Ishikawa (cell line): Measurements from ENCODE around the gene PIWIL4.

Experiments used
- CEBPB ChIP-seq: IDR thresholded peaks from 2 replicates; pipeline ENCODE4 v1.6.1; 2012
- CREB1 ChIP-seq: IDR thresholded peaks from 2 replicates; pipeline ENCODE4 v1.6.1; 2012; ENCODE audit warnings: low read depth
- EGR1 ChIP-seq: IDR thresholded peaks from 2 replicates; pipeline ENCODE4 v1.6.1; 2012
- EP300 ChIP-seq: IDR thresholded peaks from 2 replicates; pipeline ENCODE4 v1.6.1; 2012; ENCODE audit warnings: borderline replicate concordance
- FOXM1 ChIP-seq: IDR thresholded peaks from 2 replicates; pipeline ENCODE4 v1.6.1; 2012; ENCODE audit warnings: low read depth, borderline replicate concordance
- NFIC ChIP-seq: IDR thresholded peaks from 2 replicates; pipeline ENCODE4 v1.6.1; 2012
- RAD21 ChIP-seq: IDR thresholded peaks from 2 replicates; pipeline ENCODE4 v1.6.1; 2012; ENCODE audit warnings: low read depth
- TAF1 ChIP-seq: IDR thresholded peaks from 2 replicates; pipeline ENCODE4 v1.6.1; 2012; ENCODE audit warnings: low read depth, mild to moderate bottlenecking
- TCF12 ChIP-seq: IDR thresholded peaks from 2 replicates; pipeline ENCODE4 v1.6.1; 2012; ENCODE audit warnings: low read depth
- TEAD4 ChIP-seq: IDR thresholded peaks from 2 replicates; pipeline ENCODE4 v1.6.1; 2012
- YY1 ChIP-seq: IDR thresholded peaks from 2 replicates; pipeline ENCODE4 v1.6.1; 2012; ENCODE audit warnings: low read depth
- ZBTB7A ChIP-seq: IDR thresholded peaks from 2 replicates; pipeline ENCODE4 v1.6.1; 2012; ENCODE audit warnings: low read depth
- TF ChIP-seq, protein P1 (sequence below): IDR thresholded peaks from 2 replicates; pipeline ENCODE4 v1.6.1; 2012
- TF ChIP-seq, protein P2 (sequence below): IDR thresholded peaks from 2 replicates; pipeline ENCODE4 v1.6.1; 2012
- TF ChIP-seq, protein P3 (sequence below): IDR thresholded peaks from 2 replicates; pipeline ENCODE4 v1.6.1; 2012; ENCODE audit warnings: low read depth, mild to moderate bottlenecking

Gene PIWIL4

DNA sequence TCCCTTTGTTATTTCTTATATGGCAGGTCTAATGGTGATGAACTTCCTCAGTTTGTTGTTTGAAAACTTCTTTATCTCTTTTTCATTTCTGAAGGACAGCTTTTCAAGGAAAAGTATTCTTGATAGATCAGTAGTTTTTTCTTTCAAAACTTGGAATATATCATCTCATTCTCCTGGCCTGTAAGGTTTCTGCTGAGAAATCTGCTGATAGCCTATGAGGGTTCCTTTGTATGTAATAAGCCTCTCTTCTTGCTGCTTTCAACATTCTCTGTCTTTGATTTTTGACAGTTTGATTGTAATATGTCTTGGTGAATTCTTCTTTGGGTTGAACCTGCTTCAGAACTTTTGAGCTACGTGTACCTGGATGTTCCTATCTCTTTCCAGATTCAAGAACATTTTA lies 46.0 kb downstream of the PIWIL4 start:
- TF ChIP-seq EP300 (no peak), EGR1 (no peak), RAD21 (no peak), TCF12 (no peak), CEBPB (no peak), NFIC (no peak), TAF1 (no peak), CREB1 (no peak)

DNA sequence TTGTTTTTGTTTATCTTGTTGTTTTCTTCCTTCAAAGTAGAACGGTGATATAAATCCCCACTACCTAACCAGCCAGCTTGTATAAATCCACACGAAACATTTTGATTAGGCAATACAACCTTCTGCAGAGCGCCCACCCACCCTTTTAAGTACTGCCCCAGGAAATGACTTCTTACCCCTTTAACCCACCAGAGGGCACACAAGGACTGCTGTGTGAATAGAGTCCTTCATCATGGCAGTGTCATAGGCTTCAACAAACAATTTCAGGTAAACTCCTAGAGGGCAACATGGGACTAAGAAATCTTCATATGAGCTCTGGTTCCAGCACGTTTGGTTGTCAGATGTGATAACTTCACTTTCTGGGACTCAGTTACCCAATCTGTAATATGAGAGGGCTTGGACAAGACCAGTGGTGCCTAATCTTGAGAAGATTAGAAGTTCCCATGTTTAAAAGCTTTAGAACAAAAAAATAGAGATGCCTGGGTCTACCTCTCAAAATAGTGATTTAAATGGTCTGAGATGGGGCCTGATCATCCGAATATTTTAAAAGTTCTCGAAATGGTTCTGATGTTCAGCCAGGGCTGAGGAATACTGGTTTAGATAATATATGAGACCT lies 56.1 kb downstream of the PIWIL4 start:
- no peak for TF ChIP-seq TAF1
- 0 out of 2 replicates have a peak, but pooled peaks have one; percentile 26 for TF ChIP-seq YY1
- peak; percentile 97 for TF ChIP-seq RAD21

DNA sequence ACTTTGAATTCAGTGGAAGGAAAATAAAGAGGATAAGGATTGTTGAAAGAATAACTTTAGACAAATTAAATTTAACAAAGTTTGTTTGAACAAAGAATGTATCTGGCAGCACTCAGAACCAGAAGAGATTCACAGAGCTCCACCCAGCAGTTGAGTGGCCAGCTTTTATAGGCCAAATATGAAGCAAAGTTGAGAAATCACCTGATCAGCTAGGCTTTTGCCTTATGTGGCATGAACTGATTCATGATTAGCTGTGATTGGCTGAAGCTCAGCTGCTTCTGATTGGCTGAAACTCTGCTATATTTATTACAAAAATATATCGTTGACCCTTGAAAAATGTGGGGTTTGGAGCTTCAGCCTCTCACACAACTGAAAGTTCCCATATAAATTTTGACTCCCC lies 62.6 kb downstream of the PIWIL4 start:
- TF ChIP-seq ZBTB7A = no peak
- TF ChIP-seq CREB1 = no peak
- TF ChIP-seq EGR1 = no peak

DNA sequence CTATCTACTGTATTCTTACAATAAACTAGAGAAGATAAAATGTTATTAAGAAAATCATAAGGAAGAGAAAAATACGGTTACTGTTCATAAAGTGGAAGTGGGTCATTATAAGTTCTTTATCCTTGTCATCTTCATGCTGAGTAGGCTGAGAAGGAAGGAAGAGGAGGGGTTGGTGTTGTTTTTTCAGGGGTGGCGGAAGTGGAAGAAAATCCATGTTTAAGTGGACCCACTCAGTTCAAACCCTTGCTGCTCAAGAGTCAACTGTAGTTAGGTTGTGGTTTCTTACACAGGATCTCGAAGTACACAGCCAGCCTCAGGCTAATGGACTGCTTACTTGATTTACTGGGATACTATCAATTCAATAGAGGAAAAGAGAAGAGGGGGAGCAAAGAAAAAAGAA lies 63.1 kb downstream of the PIWIL4 start:
- TF ChIP-seq TEAD4 (no peak), NFIC (no peak), CREB1 (no peak), ZBTB7A (no peak), TCF12 (no peak), TAF1 (no peak), FOXM1 (no peak), EP300 (no peak), CEBPB (no peak)
- TF ChIP-seq, protein P1, sequence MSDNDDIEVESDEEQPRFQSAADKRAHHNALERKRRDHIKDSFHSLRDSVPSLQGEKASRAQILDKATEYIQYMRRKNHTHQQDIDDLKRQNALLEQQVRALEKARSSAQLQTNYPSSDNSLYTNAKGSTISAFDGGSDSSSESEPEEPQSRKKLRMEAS = no peak
- TF ChIP-seq, protein P2, sequence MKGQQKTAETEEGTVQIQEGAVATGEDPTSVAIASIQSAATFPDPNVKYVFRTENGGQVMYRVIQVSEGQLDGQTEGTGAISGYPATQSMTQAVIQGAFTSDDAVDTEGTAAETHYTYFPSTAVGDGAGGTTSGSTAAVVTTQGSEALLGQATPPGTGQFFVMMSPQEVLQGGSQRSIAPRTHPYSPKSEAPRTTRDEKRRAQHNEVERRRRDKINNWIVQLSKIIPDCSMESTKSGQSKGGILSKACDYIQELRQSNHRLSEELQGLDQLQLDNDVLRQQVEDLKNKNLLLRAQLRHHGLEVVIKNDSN = no peak
- TF ChIP-seq, protein P3, sequence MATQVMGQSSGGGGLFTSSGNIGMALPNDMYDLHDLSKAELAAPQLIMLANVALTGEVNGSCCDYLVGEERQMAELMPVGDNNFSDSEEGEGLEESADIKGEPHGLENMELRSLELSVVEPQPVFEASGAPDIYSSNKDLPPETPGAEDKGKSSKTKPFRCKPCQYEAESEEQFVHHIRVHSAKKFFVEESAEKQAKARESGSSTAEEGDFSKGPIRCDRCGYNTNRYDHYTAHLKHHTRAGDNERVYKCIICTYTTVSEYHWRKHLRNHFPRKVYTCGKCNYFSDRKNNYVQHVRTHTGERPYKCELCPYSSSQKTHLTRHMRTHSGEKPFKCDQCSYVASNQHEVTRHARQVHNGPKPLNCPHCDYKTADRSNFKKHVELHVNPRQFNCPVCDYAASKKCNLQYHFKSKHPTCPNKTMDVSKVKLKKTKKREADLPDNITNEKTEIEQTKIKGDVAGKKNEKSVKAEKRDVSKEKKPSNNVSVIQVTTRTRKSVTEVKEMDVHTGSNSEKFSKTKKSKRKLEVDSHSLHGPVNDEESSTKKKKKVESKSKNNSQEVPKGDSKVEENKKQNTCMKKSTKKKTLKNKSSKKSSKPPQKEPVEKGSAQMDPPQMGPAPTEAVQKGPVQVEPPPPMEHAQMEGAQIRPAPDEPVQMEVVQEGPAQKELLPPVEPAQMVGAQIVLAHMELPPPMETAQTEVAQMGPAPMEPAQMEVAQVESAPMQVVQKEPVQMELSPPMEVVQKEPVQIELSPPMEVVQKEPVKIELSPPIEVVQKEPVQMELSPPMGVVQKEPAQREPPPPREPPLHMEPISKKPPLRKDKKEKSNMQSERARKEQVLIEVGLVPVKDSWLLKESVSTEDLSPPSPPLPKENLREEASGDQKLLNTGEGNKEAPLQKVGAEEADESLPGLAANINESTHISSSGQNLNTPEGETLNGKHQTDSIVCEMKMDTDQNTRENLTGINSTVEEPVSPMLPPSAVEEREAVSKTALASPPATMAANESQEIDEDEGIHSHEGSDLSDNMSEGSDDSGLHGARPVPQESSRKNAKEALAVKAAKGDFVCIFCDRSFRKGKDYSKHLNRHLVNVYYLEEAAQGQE = no peak

DNA sequence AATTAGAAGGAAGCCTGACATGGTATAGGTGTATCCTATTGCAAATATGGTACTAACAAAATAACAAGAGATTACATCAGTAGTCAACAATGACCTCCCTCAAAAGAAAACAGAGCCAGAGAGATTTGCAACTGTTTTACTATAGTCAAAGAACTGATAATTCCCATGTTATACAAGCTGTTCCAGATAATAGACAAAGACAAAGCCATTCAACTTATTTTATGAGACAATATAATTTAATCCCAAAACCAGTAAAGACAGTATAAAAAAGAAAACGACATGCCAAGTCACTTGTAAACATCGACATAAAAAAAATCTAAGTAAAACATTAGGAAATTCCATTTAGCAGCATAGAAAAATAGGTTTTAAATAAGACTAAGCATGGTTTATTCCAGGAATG lies 65.2 kb downstream of the PIWIL4 start:
- TF ChIP-seq EGR1 (no peak), CREB1 (no peak), RAD21 (no peak), FOXM1 (no peak), ZBTB7A (no peak), EP300 (no peak), TEAD4 (no peak), TAF1 (no peak), CEBPB (no peak), YY1 (no peak), NFIC (no peak), TCF12 (no peak)
- TF ChIP-seq, protein P1 = no peak
- TF ChIP-seq, protein P2 = no peak
- TF ChIP-seq, protein P3 = no peak

DNA sequence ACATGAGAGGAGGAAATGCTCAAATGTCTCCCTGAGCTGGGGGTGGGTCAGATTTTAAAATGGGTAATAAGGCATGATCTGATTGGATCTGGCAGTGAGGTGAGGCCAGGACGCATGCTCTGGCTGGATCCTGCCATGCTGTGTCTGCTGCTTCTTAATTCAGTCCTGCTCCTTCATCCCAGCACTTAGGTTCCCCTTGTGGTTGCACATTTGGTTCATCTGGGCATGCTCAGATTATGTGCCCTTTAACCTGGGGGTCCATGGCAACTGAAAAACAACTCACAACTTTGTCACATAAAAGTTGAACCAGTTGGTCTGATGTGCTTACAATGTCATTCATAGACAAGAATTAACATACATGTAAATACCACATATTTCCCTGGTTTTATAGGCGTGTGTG lies 67.9 kb downstream of the PIWIL4 start:
- TF ChIP-seq CEBPB (no peak), TCF12 (no peak), TEAD4 (no peak), EP300 (no peak), YY1 (no peak), TAF1 (no peak), RAD21 (no peak), EGR1 (no peak), CREB1 (no peak), ZBTB7A (no peak)
- TF ChIP-seq, protein P3 = no peak
- TF ChIP-seq, protein P2 = no peak
- TF ChIP-seq, protein P1 = no peak
